Stomach (tissue), 9 donors: ENCODE results near the gene COPG2. TPM values are rescaled to one million over a fixed set of nuclear protein-coding genes. Genes with fewer than 3 reads are reported as not detected.

Experiments used
- DNase-seq, 2 donors: peaks; one replicate each; pipeline versions ENCODE4 v3.0.0 to v3.0.0-alpha.2; 2013 to 2019
- H3K27ac ChIP-seq, 5 donors: fragments of 200-600 bp in 4 of 5; sonication (generic) in 4 of 5; one replicate each; pipeline ENCODE4 v1.5.1; 2013 to 2019; ENCODE audit warnings: mild to moderate bottlenecking in 1 of 5, moderate library complexity in 1 of 5
- H3K27me3 ChIP-seq, 3 donors: fragments of 200-600 bp; sonication (generic); one replicate each; pipeline ENCODE4 v1.5.1; 2017 to 2019; ENCODE audit warnings: mixed run types in 1 of 3
- H3K36me3 ChIP-seq, 4 donors: fragments of 200-600 bp; sonication (generic); 1 replicate in 3 of 4; 2 replicates in 1 of 4; pipeline ENCODE4 v1.5.1; 2016 to 2019
- H3K4me1 ChIP-seq, 4 donors: fragments of 200-600 bp; sonication (generic); one replicate each; pipeline ENCODE4 v1.5.1; 2016 to 2019
- H3K4me3 ChIP-seq, 4 donors: fragments of 200-600 bp; sonication (generic) in 3 of 4; one replicate each; pipeline ENCODE4 v1.5.1; 2016 to 2019; ENCODE audit warnings: mild to moderate bottlenecking in 1 of 4
- H3K9me3 ChIP-seq, 4 donors: fragments of 200-600 bp; sonication (generic); one replicate each; pipeline ENCODE4 v1.5.1; 2016 to 2019
- EP300 ChIP-seq: sonication (generic); formaldehyde crosslinking; IDR thresholded peaks from one replicate; pipeline ENCODE4 v1.6.1; 2017; ENCODE audit warnings: antibody characterized with exemption
- POLR2A ChIP-seq, 4 donors: fragments of 450-650 bp; IDR thresholded peaks; one replicate each; pipeline ENCODE4 v1.6.1; 2016; ENCODE audit warnings: antibody characterized with exemption in 4 of 4, control low read depth in 2 of 4, mild to moderate bottlenecking in 1 of 4, moderate library complexity in 1 of 4
- POLR2AphosphoS5 ChIP-seq, 3 donors: sonication (generic); formaldehyde crosslinking; IDR thresholded peaks; one replicate each; pipeline ENCODE4 v1.6.1; 2016; ENCODE audit warnings: antibody characterized with exemption in 3 of 3
- WGBS, 5 donors: extraction: QIAGEN DNeasy Blood & Tissue Kit in 3 of 5; methylation state at CpG; one replicate each; pipeline versions ENCODE4 v1.1.5 to v1.1.7; 2013 to 2018; 5-methylcytosine and 5-hydroxymethylcytosine counted together
- intact Hi-C: fragments of 100-400 bp; cut with DNase I; formaldehyde crosslinking; loops from one replicate; pipeline ENCODE4 v1.15.1; 2023; ENCODE audit warnings: low total_unique reads
- polyA plus RNA-seq, 3 donors: library from polyadenylated mRNA; stranded (reverse); fragments of 200-250 nt; gene quantifications; one replicate each; pipeline ENCODE4 v1.2.3, GENCODE V29; 2013
- total RNA-seq, 5 donors: library from RNA; depleted of rRNA; stranded (reverse); fragments of >200 nt; gene quantifications; one replicate each; pipeline versions ENCODE4 v1.1.0 to v1.2.3, GENCODE V29; 2014 to 2016
- TF ChIP-seq, protein P1 (sequence below), 7 experiments: fragments of 450-650 bp in 4 of 7; fragments of 200-600 bp in 3 of 7; sonication (generic) in 3 of 7; IDR thresholded peaks; one replicate each; pipeline ENCODE4 v1.5.1; 2016 to 2019; ENCODE audit warnings: antibody characterized with exemption in 7 of 7, control low read depth in 2 of 7, mild to moderate bottlenecking in 1 of 7
- donor health status: healthy with polysubstance abuse.
- donor health status: Bipolar disorder and iron deficiency.
- donor health status: healthy.

The COPG2 gene
- total and polyA plus RNA-seq, 8 donors, result 6.6 to 50.0 (median 7.7) TPM

DNA sequence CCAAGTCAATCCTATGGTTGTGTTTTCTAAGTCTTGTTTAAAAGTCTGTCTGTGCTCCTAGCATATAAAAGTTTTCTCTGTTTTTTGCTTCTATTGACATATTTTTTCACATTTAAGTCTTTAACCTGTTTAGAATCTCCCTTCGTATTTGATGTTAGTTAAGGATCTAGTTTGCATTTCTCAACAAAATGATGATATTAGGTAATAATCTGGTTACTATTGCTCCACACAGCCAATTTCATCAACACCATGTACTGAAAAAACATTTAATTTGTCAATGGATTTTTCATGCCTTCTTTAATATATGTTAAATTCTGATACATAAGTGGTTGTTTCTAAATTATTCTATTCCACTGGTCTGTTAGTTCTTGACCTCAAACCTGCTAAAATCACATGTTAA is 35.3 kb upstream of the COPG2 start:
- TF ChIP-seq EP300 (no peak), POLR2AphosphoS5 (IDR thresholded peaks at IDR 0.05) (no peak), POLR2A (IDR thresholded peaks at IDR 0.05) (no peak)
- TF ChIP-seq, protein P1, sequence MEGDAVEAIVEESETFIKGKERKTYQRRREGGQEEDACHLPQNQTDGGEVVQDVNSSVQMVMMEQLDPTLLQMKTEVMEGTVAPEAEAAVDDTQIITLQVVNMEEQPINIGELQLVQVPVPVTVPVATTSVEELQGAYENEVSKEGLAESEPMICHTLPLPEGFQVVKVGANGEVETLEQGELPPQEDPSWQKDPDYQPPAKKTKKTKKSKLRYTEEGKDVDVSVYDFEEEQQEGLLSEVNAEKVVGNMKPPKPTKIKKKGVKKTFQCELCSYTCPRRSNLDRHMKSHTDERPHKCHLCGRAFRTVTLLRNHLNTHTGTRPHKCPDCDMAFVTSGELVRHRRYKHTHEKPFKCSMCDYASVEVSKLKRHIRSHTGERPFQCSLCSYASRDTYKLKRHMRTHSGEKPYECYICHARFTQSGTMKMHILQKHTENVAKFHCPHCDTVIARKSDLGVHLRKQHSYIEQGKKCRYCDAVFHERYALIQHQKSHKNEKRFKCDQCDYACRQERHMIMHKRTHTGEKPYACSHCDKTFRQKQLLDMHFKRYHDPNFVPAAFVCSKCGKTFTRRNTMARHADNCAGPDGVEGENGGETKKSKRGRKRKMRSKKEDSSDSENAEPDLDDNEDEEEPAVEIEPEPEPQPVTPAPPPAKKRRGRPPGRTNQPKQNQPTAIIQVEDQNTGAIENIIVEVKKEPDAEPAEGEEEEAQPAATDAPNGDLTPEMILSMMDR (IDR thresholded peaks at IDR 0.05), result no peak
- WGBS, 5 donors, result 76 to 90% (median 80%) methylated on average over 1 of the region's 1 CpG
- DNase-seq, result no peak
- no peaks in the 10 kb centered on the region for H3K4me1 ChIP-seq
- H3K36me3 ChIP-seq, result no peaks in the 10 kb centered on the region
- intact Hi-C loops, result no loop called here
- H3K27me3 ChIP-seq, result no peaks in the 10 kb centered on the region
- peaks cover 0 to 13% (median 0%) of the 10 kb centered on the region in 4 donors for H3K9me3 ChIP-seq
- no peak overlapping the region for H3K27ac ChIP-seq
- H3K4me3 ChIP-seq, result no peak overlapping the region

DNA sequence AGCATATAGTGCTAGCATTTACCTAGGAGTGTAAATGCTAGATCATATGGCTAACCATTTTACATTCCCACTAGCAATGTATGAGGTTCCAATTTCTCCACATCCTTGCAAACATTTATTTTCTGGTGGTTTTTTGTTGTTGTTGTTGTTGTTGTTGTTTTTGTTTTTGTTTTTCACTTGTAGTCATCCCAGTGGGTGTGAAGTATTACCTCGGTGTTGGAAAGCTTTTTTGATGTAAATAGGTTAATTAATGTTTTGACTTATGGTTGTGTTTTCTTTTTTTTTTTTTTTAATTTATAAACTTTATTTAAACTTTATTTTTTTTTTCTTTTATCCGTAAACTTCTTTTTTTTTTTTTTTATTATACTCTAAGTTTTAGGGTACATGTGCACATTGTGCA is 33.1 kb upstream of the COPG2 start:
- H3K27ac ChIP-seq, result no peak overlapping the region
- 89 to 98% (median 92%) methylated on average over 2 of the region's 2 CpGs for WGBS, 5 donors
- no peaks in the 10 kb centered on the region for H3K36me3 ChIP-seq

DNA sequence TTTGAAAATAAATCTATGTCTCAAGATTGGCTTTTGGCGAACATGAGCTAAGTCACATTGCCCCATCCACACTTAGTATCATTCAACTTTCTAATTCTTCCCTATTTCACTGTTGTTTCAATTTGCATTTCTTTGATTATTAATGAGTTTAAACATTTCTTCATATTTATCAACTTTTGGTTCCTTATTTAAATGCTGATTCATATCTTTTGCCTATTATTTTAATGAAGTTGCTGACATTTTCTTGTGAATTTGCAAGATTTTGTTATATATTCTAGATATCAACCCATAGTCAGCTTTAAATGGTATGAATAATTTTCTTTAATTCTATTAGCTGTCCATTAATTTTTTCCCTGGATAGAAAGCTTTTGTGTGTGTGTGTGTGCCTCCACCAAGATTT is 32.2 kb upstream of the COPG2 start:
- TF ChIP-seq, protein P1 (IDR thresholded peaks at IDR 0.05), result no peak
- TF ChIP-seq POLR2AphosphoS5 (IDR thresholded peaks at IDR 0.05), result no peak
- no peak for TF ChIP-seq EP300
- no peak for TF ChIP-seq POLR2A (IDR thresholded peaks at IDR 0.05)
- H3K27me3 ChIP-seq, result no peaks in the 10 kb centered on the region
- H3K4me1 ChIP-seq, result no peaks in the 10 kb centered on the region
- intact Hi-C loops, result no loop called here
- no peak overlapping the region for H3K4me3 ChIP-seq
- whole genome bisulfite sequencing, 5 donors, result 84 to 95% (median 93%) methylated on average over 1 of the region's 1 CpG
- no peaks in the 10 kb centered on the region for H3K36me3 ChIP-seq
- DNase-seq, result no peak
- H3K9me3 ChIP-seq, result no peaks in the 10 kb centered on the region
- H3K27ac ChIP-seq, result no peak overlapping the region

More for the DNA sequence above, 33.1 kb upstream of the COPG2 start:
- H3K27me3 ChIP-seq, result no peaks in the 10 kb centered on the region
- DNase-seq, result no peak
- H3K4me1 ChIP-seq, result no peaks in the 10 kb centered on the region
- intact Hi-C loops, result no loop called here
- TF ChIP-seq EP300, result no peak
- TF ChIP-seq, protein P1 (IDR thresholded peaks at IDR 0.05), result no peak
- TF ChIP-seq POLR2A (IDR thresholded peaks at IDR 0.05), result no peak
- TF ChIP-seq POLR2AphosphoS5 (IDR thresholded peaks at IDR 0.05), result no peak
- peaks cover 0 to 8% (median 0%) of the 10 kb centered on the region in 4 donors for H3K9me3 ChIP-seq
- H3K4me3 ChIP-seq, result no peak overlapping the region

DNA sequence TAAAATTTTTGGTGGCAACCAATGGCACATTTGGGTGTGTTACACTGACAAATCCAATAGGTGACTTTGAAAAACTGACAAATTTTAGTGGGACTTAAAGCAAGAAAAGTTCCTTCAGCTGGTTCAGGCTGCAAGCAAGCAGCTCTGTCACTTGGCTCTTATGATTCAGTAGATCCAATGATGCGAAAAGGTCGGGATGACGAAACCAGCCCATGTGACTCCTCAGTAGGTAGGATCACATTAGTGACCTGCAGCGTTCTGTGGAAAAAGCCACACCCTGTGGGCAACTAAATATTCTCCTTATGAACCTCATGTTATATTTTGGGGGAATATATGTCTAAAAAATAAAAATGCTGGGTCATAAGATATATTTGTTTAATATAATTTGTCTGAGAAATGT is 31.1 kb upstream of the COPG2 start:
- DNase-seq, result no peak
- Histone ChIP-seq H3K9me3 (no peaks in the 10 kb centered on the region), H3K36me3 (no peaks in the 10 kb centered on the region), H3K27ac (no peak overlapping the region), H3K4me1 (no peaks in the 10 kb centered on the region), H3K27me3 (no peaks in the 10 kb centered on the region), H3K4me3 (no peak overlapping the region)
- WGBS, 5 donors, result 58 to 64% (median 63%) methylated on average over 4 of the region's 4 CpGs
- TF ChIP-seq POLR2A (IDR thresholded peaks at IDR 0.05) (no peak), POLR2AphosphoS5 (IDR thresholded peaks at IDR 0.05) (no peak), EP300 (no peak)
- TF ChIP-seq, protein P1 (IDR thresholded peaks at IDR 0.05), result no peak
- intact Hi-C loops, result no loop called here
